Upper lobe of left lung (tissue), 4 donors: ENCODE measurements around the gene INPP5E.

ENCODE experiments used
- POLR2A ChIP-seq, 4 donors: fragments of 450-650 bp; IDR thresholded peaks; one replicate each; pipeline ENCODE4 v1.5.1; 2016 to 2017; ENCODE audit warnings: antibody characterized with exemption in 4 of 4, mild to moderate bottlenecking in 2 of 4
- POLR2AphosphoS5 ChIP-seq, 2 donors: sonication (generic); formaldehyde crosslinking; IDR thresholded peaks; one replicate each; pipeline ENCODE4 v1.5.1; 2017; ENCODE audit warnings: antibody characterized with exemption in 2 of 2
- TF ChIP-seq, protein P1 (sequence below), 6 experiments: fragments of 450-650 bp in 4 of 6; fragments of 200-600 bp in 2 of 6; sonication (generic) in 2 of 6; IDR thresholded peaks; one replicate each; pipeline ENCODE4 v1.5.1; 2016 to 2019; ENCODE audit warnings: antibody characterized with exemption in 6 of 6

GRCh38 chr9:136455043-136456002 lies 15.7 kb upstream of the INPP5E start:
- TF ChIP-seq, protein P1, sequence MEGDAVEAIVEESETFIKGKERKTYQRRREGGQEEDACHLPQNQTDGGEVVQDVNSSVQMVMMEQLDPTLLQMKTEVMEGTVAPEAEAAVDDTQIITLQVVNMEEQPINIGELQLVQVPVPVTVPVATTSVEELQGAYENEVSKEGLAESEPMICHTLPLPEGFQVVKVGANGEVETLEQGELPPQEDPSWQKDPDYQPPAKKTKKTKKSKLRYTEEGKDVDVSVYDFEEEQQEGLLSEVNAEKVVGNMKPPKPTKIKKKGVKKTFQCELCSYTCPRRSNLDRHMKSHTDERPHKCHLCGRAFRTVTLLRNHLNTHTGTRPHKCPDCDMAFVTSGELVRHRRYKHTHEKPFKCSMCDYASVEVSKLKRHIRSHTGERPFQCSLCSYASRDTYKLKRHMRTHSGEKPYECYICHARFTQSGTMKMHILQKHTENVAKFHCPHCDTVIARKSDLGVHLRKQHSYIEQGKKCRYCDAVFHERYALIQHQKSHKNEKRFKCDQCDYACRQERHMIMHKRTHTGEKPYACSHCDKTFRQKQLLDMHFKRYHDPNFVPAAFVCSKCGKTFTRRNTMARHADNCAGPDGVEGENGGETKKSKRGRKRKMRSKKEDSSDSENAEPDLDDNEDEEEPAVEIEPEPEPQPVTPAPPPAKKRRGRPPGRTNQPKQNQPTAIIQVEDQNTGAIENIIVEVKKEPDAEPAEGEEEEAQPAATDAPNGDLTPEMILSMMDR (IDR thresholded peaks at IDR 0.05), result no peak
- TF ChIP-seq POLR2A (IDR thresholded peaks at IDR 0.05), result no peak
- TF ChIP-seq POLR2AphosphoS5 (IDR thresholded peaks at IDR 0.05), result no peak
